CD14-positive monocyte (primary cell): ENCODE results near the gene HIPK3. TPM values are rescaled to one million over a fixed set of nuclear protein-coding genes. Genes with fewer than 3 reads are reported as not detected.

ENCODE experiments used
- DNase-seq, 3 donors: peaks; one replicate each; pipeline ENCODE4 v3.0.0-alpha.2; 2011 to 2022
- H2AFZ ChIP-seq: 2 replicates; pipeline ENCODE4 v1.6.0; 2012; ENCODE audit warnings: mild to moderate bottlenecking, low read depth, low read length, inconsistent platforms; ENCODE audit not compliant: insufficient read depth, poor library complexity, severe bottlenecking
- H3K27ac ChIP-seq, 2 donors: 1 replicate in 1 of 2; 2 replicates in 1 of 2; pipeline ENCODE4 v1.5.1; 2012 to 2013; ENCODE audit warnings: low read length in 2 of 2, control low read depth in 1 of 2, inconsistent platforms in 1 of 2, low read depth in 1 of 2, mild to moderate bottlenecking in 1 of 2
- H3K27me3 ChIP-seq, 2 donors: one replicate each; pipeline versions ENCODE4 v1.6.0 to v1.6.1; 2011 to 2013; ENCODE audit warnings: low read length in 2 of 2; ENCODE audit not compliant: control insufficient read depth in 2 of 2, insufficient read depth in 2 of 2
- H3K36me3 ChIP-seq, 2 donors: replicated peaks in 1 of 2; 1 replicate in 1 of 2; 2 replicates in 1 of 2; pipeline versions ENCODE4 v1.5.1 to v1.6.1; 2012 to 2013; ENCODE audit warnings: low read length in 2 of 2, control low read depth in 1 of 2, inconsistent platforms in 1 of 2, mild to moderate bottlenecking in 1 of 2; ENCODE audit not compliant: insufficient read depth in 2 of 2, control insufficient read depth in 1 of 2
- H3K4me1 ChIP-seq, 2 donors: 1 replicate in 1 of 2; 2 replicates in 1 of 2; pipeline versions ENCODE4 v1.5.1 to v1.6.1; 2012 to 2013; ENCODE audit warnings: low read length in 2 of 2, control low read depth in 1 of 2, inconsistent platforms in 1 of 2, mild to moderate bottlenecking in 1 of 2, moderate library complexity in 1 of 2; ENCODE audit not compliant: insufficient read depth in 2 of 2, control insufficient read depth in 1 of 2
- H3K4me2 ChIP-seq: replicated peaks from 2 replicates; pipeline ENCODE3; 2012; ENCODE audit warnings: low read length, moderate library complexity, mild to moderate bottlenecking; ENCODE audit not compliant: poor library complexity, severe bottlenecking; ENCODE audit errors: extremely low read depth
- H3K4me3 ChIP-seq, 3 experiments: fragments of 200-600 bp in 1 of 3; sonication (generic) in 1 of 3; replicated peaks in 1 of 3; 1 replicate in 2 of 3; 2 replicates in 1 of 3; pipeline ENCODE4 v1.5.1; 2011 to 2013; ENCODE audit warnings: low read length in 3 of 3, mild to moderate bottlenecking in 3 of 3, control low read depth in 2 of 3, low read depth in 2 of 3, inconsistent platforms in 1 of 3, moderate library complexity in 1 of 3
- H3K79me2 ChIP-seq: 2 replicates; pipeline ENCODE4 v1.6.0; 2012; ENCODE audit warnings: mild to moderate bottlenecking, control low read depth, inconsistent platforms, low read length, moderate library complexity; ENCODE audit not compliant: insufficient read depth
- H3K9ac ChIP-seq: 2 replicates; pipeline ENCODE4 v1.6.0; 2017; ENCODE audit warnings: low read length, mild to moderate bottlenecking; ENCODE audit not compliant: insufficient read depth, poor library complexity, severe bottlenecking
- H3K9me3 ChIP-seq, 2 donors: replicated peaks in 1 of 2; 1 replicate in 1 of 2; 2 replicates in 1 of 2; pipeline versions ENCODE4 v1.5.1 to v1.6.1; 2012 to 2013; ENCODE audit warnings: low read length in 2 of 2, control low read depth in 1 of 2; ENCODE audit not compliant: control insufficient read depth in 1 of 2, insufficient read depth in 1 of 2
- H4K20me1 ChIP-seq: 2 replicates; pipeline ENCODE4 v1.6.0; 2012; ENCODE audit warnings: mild to moderate bottlenecking, low read length, control low read depth, moderate library complexity; ENCODE audit not compliant: insufficient read depth
- H3K27ac Mint-ChIP-seq, 7 donors: one replicate each; pipeline ENCODE4 v1.8.0; 2020; ENCODE audit warnings: mild to moderate bottlenecking in 7 of 7, mixed read lengths in 7 of 7, moderate library complexity in 6 of 7, inconsistent platforms in 2 of 7
- H3K27me3 Mint-ChIP-seq, 3 donors: one replicate each; pipeline ENCODE4 v1.8.0; 2021 to 2022; ENCODE audit warnings: low read depth in 3 of 3, mild to moderate bottlenecking in 3 of 3, mixed read lengths in 3 of 3, moderate library complexity in 3 of 3, inconsistent platforms in 1 of 3
- H3K36me3 Mint-ChIP-seq, 2 donors: one replicate each; pipeline ENCODE4 v1.8.0; 2020; ENCODE audit warnings: mixed read lengths in 2 of 2, inconsistent platforms in 1 of 2, mild to moderate bottlenecking in 1 of 2
- H3K4me1 Mint-ChIP-seq: one replicate; pipeline ENCODE4 v1.8.0; 2020; ENCODE audit warnings: mild to moderate bottlenecking, mixed read lengths
- H3K4me3 Mint-ChIP-seq, 2 donors: one replicate each; pipeline ENCODE4 v1.8.0; 2020; ENCODE audit warnings: mild to moderate bottlenecking in 2 of 2, mixed read lengths in 2 of 2, moderate library complexity in 1 of 2
- H3K9me3 Mint-ChIP-seq, 7 donors: one replicate each; pipeline ENCODE4 v1.8.0; 2020 to 2022; ENCODE audit warnings: mixed read lengths in 7 of 7, mild to moderate bottlenecking in 6 of 7, moderate library complexity in 6 of 7, inconsistent platforms in 2 of 7
- CTCF ChIP-seq: fragments of 200-600 bp; IDR thresholded peaks from one replicate; pipeline ENCODE4 v1.8.0; 2022; ENCODE audit warnings: antibody characterized with exemption, mild to moderate bottlenecking
- WGBS: methylation state at CpG from one replicate; pipeline ENCODE4 v1.1.5; 2013; ENCODE audit warnings: missing lambda C conversion rate; ENCODE audit not compliant: insufficient coverage; 5-methylcytosine and 5-hydroxymethylcytosine counted together
- intact Hi-C, 2 donors: fragments of 100-400 bp; cut with micrococcal nuclease; formaldehyde crosslinking; loops; one replicate each; pipeline versions ENCODE4 v1.15.0 to v1.15.1; 2023
- polyA plus RNA-seq, 3 donors: library from polyadenylated mRNA; depleted of rRNA in 1 of 3; unstranded in 2 of 3; stranded (reverse) in 1 of 3; fragments of 300-500 nt in 2 of 3; fragments of >200 nt in 1 of 3; fragmentation: Illumina TruSeq in 2 of 3; gene quantifications; 1 replicate in 2 of 3; 2 replicates in 1 of 3; pipeline ENCODE4 v1.2.3, GENCODE V29; 2012 to 2021

The HIPK3 gene
- polyA plus RNA-seq, 3 donors: 62.0 to 68.6 (median 63.5) TPM

GRCh38 chr11:33271059-33271458 lies 13.9 kb downstream of the HIPK3 start:
- H3K27me3 Mint-ChIP-seq: no peaks in the 10 kb centered on the region
- no peak for DNase-seq
- H3K36me3 Mint-ChIP-seq: peaks cover 4 to 6% of the 10 kb centered on the region in 2 donors
- H3K4me3 ChIP-seq: no peak overlapping the region
- no peak overlapping the region for H3K4me3 Mint-ChIP-seq
- H3K9me3 Mint-ChIP-seq: peaks cover 0 to 3% (median 0%) of the 10 kb centered on the region in 7 donors
- peaks cover 24 to 40% of the 10 kb centered on the region in 2 donors for H3K4me1 ChIP-seq
- H4K20me1 ChIP-seq: peaks cover 99% of the 10 kb centered on the region
- no peak for TF ChIP-seq CTCF
- no peak overlapping the region for H3K4me2 ChIP-seq
- H3K36me3 ChIP-seq: no peaks in the 10 kb centered on the region
- H3K4me1 Mint-ChIP-seq: peaks cover 43% of the 10 kb centered on the region
- H3K27me3 ChIP-seq: no peaks in the 10 kb centered on the region
- peaks cover 100% of the 10 kb centered on the region for H3K79me2 ChIP-seq
- WGBS: no CpG with 5 or more reads among the region's 3 CpGs
- H3K27ac ChIP-seq: peak overlapping the region in 1 of 2 donors; percentile 53
- H3K27ac Mint-ChIP-seq: peak overlapping the region in 2 of 7 donors; percentile 66 to 74
- intact Hi-C loops: loop anchor here in 1 of 2 donors (10.0 kb wide), 1 partner anchor 54 kb away; no protein-coding TSS in a partner anchor
- H2AFZ ChIP-seq: no peak overlapping the region
- H3K9me3 ChIP-seq: no peaks in the 10 kb centered on the region
- H3K9ac ChIP-seq: no peak overlapping the region

- peak overlapping the region in 1 of 2 donors; percentile 9 for H3K27ac ChIP-seq
- H4K20me1 ChIP-seq: peaks cover 100% of the 10 kb centered on the region
- H3K9ac ChIP-seq: no peak overlapping the region
- TF ChIP-seq CTCF: no peak
- peaks cover 100% of the 10 kb centered on the region for H3K79me2 ChIP-seq
- no peaks in the 10 kb centered on the region for H3K27me3 ChIP-seq
- Mint-ChIP-seq H3K36me3 (peaks cover 7 to 9% of the 10 kb centered on the region in 2 donors), H3K4me1 (peaks cover 41% of the 10 kb centered on the region), H3K27ac (peak overlapping the region; percentile 4 to 93 (median 73)), H3K27me3 (no peaks in the 10 kb centered on the region), H3K4me3 (peak overlapping the region in 1 of 2 donors; percentile 31), H3K9me3 (peaks cover 0 to 3% (median 0%) of the 10 kb centered on the region in 7 donors)
- H3K36me3 ChIP-seq: no peaks in the 10 kb centered on the region
- peaks cover 15 to 33% of the 10 kb centered on the region in 2 donors for H3K4me1 ChIP-seq
- no peak overlapping the region for H3K4me2 ChIP-seq
- no peak overlapping the region for H3K4me3 ChIP-seq
- peak in 1 of 3 donors; percentile 26 for DNase-seq
- H2AFZ ChIP-seq: no peak overlapping the region
- WGBS: 100% methylated on average over 2 of the region's 13 CpGs
- H3K9me3 ChIP-seq: no peaks in the 10 kb centered on the region
- intact Hi-C loops: loop anchor here in 1 of 2 donors (10.0 kb wide), 1 partner anchor 52 kb away; no protein-coding TSS in a partner anchor
Measured at GRCh38 chr11:33272338-33273107, 15.3 kb downstream of the HIPK3 start.
